Osteoblast (primary cell): ENCODE data around the gene TM9SF3. TPM values are rescaled to one million over a fixed set of nuclear protein-coding genes. Genes with fewer than 3 reads are reported as not detected.

ENCODE experiments used
- DNase-seq: peaks from one replicate; pipeline ENCODE4 v3.0.0; 2011; ENCODE audit warnings: low spot score, mixed read lengths; ENCODE audit not compliant: insufficient read length; ENCODE audit errors: missing footprints
- H2AFZ ChIP-seq: 2 replicates; pipeline ENCODE4 v1.6.0; 2011; ENCODE audit warnings: mild to moderate bottlenecking, low read length
- H3K27ac ChIP-seq: 2 replicates; pipeline ENCODE4 v1.5.1; 2011; ENCODE audit warnings: mild to moderate bottlenecking, low read depth, low read length, moderate library complexity
- H3K27me3 ChIP-seq: 2 replicates; pipeline ENCODE4 v1.6.0; 2012; ENCODE audit warnings: mild to moderate bottlenecking, control low read depth, inconsistent platforms, low read length, moderate library complexity; ENCODE audit not compliant: insufficient read depth
- H3K36me3 ChIP-seq: 2 replicates; pipeline ENCODE4 v1.5.1; 2011; ENCODE audit warnings: mild to moderate bottlenecking, low read length, control low read depth, moderate library complexity; ENCODE audit not compliant: insufficient read depth
- H3K4me1 ChIP-seq: 2 replicates; pipeline ENCODE4 v1.5.1; 2011; ENCODE audit warnings: mild to moderate bottlenecking, low read length, control low read depth, moderate library complexity; ENCODE audit not compliant: insufficient read depth
- H3K4me2 ChIP-seq: 2 replicates; pipeline ENCODE4 v1.6.0; 2011; ENCODE audit warnings: mild to moderate bottlenecking, low read length; ENCODE audit not compliant: insufficient read depth
- H3K4me3 ChIP-seq: fragments of 200-600 bp; sonication (generic); 3 replicates; pipeline ENCODE4 v1.5.1; 2012; ENCODE audit warnings: mild to moderate bottlenecking, low read length, inconsistent platforms; ENCODE audit not compliant: insufficient read depth
- H3K79me2 ChIP-seq: 2 replicates; pipeline ENCODE4 v1.6.0; 2012; ENCODE audit warnings: mild to moderate bottlenecking, low read length, control low read depth, inconsistent platforms; ENCODE audit not compliant: insufficient read depth
- H3K9me3 ChIP-seq: 2 replicates; pipeline ENCODE4 v1.5.1; 2011; ENCODE audit warnings: low read depth, low read length, control low read depth
- H4K20me1 ChIP-seq: 2 replicates; pipeline ENCODE4 v1.6.0; 2012; ENCODE audit warnings: mild to moderate bottlenecking, low read length, control low read depth; ENCODE audit not compliant: insufficient read depth
- CTCF ChIP-seq: IDR thresholded peaks from 2 replicates; pipeline ENCODE4 v1.5.1; 2011; ENCODE audit warnings: mild to moderate bottlenecking, low read depth, low read length, moderate library complexity; ENCODE audit errors: extremely low read depth
- total RNA-seq: library from RNA; depleted of rRNA; stranded (reverse); fragments of >200 nt; gene quantifications from 2 replicates; pipeline ENCODE4 v1.2.3, GENCODE V29; 2012

Gene TM9SF3
- total RNA-seq, 1 donor = 124 TPM

GRCh38 chr10:96608805-96609204 lies 22.0 kb upstream of the TM9SF3 start:
- no peaks in the 10 kb centered on the region for H3K4me1 ChIP-seq
- DNase-seq = no peak

GRCh38 chr10:96608262-96608661 lies 21.4 kb upstream of the TM9SF3 start:
- Histone ChIP-seq H4K20me1 (no peaks in the 10 kb centered on the region), H2AFZ (no peak overlapping the region), H3K4me3 (no peak overlapping the region), H3K79me2 (no peaks in the 10 kb centered on the region), H3K36me3 (no peaks in the 10 kb centered on the region), H3K27ac (no peak overlapping the region), H3K27me3 (peaks cover 17% of the 10 kb centered on the region), H3K4me1 (no peaks in the 10 kb centered on the region), H3K4me2 (no peak overlapping the region), H3K9me3 (no peaks in the 10 kb centered on the region)
- no peak for TF ChIP-seq CTCF
- DNase-seq = no peak

More at GRCh38 chr10:96608805-96609204, 22.0 kb upstream of the TM9SF3 start:
- Histone ChIP-seq H3K4me2 (no peak overlapping the region), H3K79me2 (no peaks in the 10 kb centered on the region), H3K27ac (no peak overlapping the region), H4K20me1 (no peaks in the 10 kb centered on the region), H3K9me3 (no peaks in the 10 kb centered on the region), H3K36me3 (no peaks in the 10 kb centered on the region), H2AFZ (no peak overlapping the region), H3K27me3 (peaks cover 17% of the 10 kb centered on the region), H3K4me3 (no peak overlapping the region)
- TF ChIP-seq CTCF = no peak

- H3K27ac ChIP-seq = no peak overlapping the region
These were observed 20.1 kb upstream of the TM9SF3 start for GRCh38 chr10:96606946-96607345.

GRCh38 chr10:96606216-96606615 lies 19.4 kb upstream of the TM9SF3 start:
- H3K79me2 ChIP-seq = no peaks in the 10 kb centered on the region
- no peak for DNase-seq
- H4K20me1 ChIP-seq = no peaks in the 10 kb centered on the region
- H3K27me3 ChIP-seq = peaks cover 17% of the 10 kb centered on the region
- TF ChIP-seq CTCF = no peak
- H3K9me3 ChIP-seq = no peaks in the 10 kb centered on the region
- peak overlapping the region; percentile 20 for H2AFZ ChIP-seq
- H3K4me3 ChIP-seq = no peak overlapping the region
- H3K27ac ChIP-seq = no peak overlapping the region
- H3K4me2 ChIP-seq = peak overlapping the region; percentile 0
- H3K36me3 ChIP-seq = no peaks in the 10 kb centered on the region
- no peaks in the 10 kb centered on the region for H3K4me1 ChIP-seq

More at GRCh38 chr10:96606946-96607345, 20.1 kb upstream of the TM9SF3 start:
- H3K36me3 ChIP-seq = no peaks in the 10 kb centered on the region
- no peak for DNase-seq
- H4K20me1 ChIP-seq = no peaks in the 10 kb centered on the region
- H2AFZ ChIP-seq = no peak overlapping the region
- peaks cover 17% of the 10 kb centered on the region for H3K27me3 ChIP-seq
- no peak for TF ChIP-seq CTCF
- H3K4me3 ChIP-seq = no peak overlapping the region
- no peak overlapping the region for H3K4me2 ChIP-seq
- H3K4me1 ChIP-seq = no peaks in the 10 kb centered on the region
- no peaks in the 10 kb centered on the region for H3K79me2 ChIP-seq
- H3K9me3 ChIP-seq = no peaks in the 10 kb centered on the region
